Stimulated activated CD8-positive, alpha-beta memory T cell treated with anti-CD3 and anti-CD28 coated beads, Interleukin-4, amount 100 ng/mL, for 1 hour (primary cell): ENCODE results near the gene PRR33.

Experiments
- DNase-seq, 2 donors: peaks; one replicate each; pipeline ENCODE4 v3.0.0-alpha.2; 2020; ENCODE audit warnings: low read depth in 2 of 2, low spot score in 1 of 2

The PRR33 gene

GRCh38 chr11:1928470-1928890, 36.8 kb upstream of the PRR33 start:
- DNase-seq, result no peak

DNA sequence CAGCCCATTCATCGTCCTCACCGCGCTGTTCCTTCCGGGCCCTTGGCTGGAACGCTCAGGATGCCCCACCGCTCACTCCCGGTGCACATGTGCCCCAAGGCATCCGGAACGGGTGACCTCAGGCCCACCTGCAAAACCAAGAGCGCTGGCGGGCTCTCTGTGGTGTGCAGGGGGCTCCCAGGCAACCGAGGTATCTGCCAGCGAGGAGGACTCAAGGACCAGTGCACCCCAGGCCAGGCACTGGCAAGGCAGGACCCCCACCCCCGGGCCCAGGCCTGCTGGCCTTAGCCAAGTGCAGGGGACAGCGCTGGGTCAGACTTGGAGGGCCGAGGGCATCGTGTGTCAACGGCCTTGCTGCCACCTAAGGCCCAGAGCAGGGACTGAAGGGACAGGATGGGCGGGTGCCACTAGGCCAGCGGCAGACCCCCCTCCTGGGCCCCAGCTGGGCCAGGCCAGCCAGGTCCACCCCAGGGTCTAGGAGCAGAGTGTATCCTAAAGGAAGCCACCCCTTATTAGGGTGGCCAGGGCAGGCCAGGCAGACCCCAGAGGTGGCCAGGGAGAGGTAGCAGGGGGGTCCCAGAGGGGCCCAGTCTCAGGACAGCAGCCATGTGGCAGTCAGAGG, 36.3 kb upstream of the PRR33 start:
- DNase-seq, result no peak

- no peak for DNase-seq
These were observed 35.5 kb upstream of the PRR33 start for GRCh38 chr11:1927026-1927847.

- DNase-seq, result no peak
These were observed 34.7 kb upstream of the PRR33 start for GRCh38 chr11:1926156-1927025.

GRCh38 chr11:1925373-1926155, 33.9 kb upstream of the PRR33 start:
- no peak for DNase-seq

- DNase-seq, result no peak
These were observed 33.1 kb upstream of the PRR33 start for GRCh38 chr11:1924646-1925372.

DNA sequence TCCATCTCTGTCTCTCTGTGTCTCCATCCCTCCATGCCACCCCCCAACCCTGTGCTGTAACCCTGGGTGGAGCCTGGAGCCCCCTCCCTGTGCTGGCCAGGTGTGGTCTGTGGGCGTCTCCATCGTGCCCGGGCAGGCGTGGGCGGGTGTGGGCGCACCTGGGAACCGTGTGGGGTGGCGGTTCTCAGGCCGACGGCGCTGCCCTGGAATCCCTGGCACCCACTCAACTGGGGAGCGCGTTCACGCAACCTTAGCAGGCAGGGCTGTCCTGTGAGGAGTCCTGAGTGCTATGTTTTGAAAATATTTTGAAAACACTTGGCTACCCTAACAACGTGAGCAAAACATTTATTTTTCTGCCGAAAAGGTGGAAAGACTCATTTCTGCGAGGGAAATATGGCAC, 32.5 kb upstream of the PRR33 start:
- no peak for DNase-seq

GRCh38 chr11:1923201-1923956, 31.7 kb upstream of the PRR33 start:
- no peak for DNase-seq

DNA sequence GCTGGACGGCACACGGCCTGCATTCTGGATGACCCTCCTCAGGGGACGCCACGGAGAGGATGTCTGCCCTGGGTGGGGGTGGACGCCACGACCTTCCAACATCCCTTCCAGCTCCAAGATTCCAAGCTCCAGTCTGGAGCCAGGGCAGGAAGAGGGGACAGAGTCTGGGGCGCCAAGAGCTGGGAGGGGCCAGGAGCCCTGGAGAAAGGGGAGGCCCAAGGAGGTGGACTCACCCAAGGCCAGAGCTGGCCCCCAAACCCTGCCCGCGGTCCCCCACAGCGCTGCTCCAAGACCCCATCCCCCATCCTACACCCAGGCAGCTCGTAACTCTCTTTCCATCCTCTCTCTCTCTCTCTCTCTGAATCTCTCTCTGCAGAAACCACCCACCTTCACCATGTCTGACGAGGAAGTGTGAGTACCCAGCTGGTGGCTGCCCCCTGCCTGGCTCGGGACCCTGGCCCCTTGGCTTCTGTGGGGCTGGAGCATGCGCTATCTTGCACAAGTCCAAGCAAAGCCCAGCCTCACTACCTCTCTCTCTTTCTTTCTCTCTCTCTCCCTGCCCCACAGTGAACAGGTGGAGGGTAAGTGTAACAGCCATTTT, 30.9 kb upstream of the PRR33 start:
- no peak for DNase-seq

DNA sequence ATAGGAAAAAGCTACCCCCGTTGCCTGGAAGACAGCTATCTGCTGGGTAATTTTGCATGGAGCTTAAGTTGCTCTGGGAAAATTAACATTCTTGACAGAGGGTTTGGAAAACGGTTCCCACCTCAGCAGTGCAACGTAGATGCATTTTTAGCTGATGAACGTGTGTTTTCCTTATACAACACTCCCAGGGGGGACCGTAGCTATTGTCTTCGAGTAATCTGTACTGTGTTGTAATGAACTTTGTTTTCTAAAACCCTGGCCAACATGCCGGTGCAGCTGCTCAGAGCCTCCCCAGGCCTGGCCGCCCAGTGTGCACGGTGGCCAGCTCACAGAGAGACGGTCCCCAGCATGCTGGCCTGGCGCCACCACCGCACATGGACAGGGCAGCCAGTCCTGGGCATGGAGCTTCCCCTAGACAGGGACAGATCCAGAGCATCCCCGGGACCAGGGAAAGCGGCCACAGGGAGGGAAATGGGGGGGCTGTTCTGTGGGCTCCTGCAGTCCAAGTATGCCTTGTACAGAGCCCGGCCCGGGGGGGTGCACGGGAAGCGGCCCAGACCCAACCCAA, 30.0 kb upstream of the PRR33 start:
- no peak for DNase-seq

GRCh38 chr11:1920909-1921573, 29.3 kb upstream of the PRR33 start:
- DNase-seq, result no peak

DNA sequence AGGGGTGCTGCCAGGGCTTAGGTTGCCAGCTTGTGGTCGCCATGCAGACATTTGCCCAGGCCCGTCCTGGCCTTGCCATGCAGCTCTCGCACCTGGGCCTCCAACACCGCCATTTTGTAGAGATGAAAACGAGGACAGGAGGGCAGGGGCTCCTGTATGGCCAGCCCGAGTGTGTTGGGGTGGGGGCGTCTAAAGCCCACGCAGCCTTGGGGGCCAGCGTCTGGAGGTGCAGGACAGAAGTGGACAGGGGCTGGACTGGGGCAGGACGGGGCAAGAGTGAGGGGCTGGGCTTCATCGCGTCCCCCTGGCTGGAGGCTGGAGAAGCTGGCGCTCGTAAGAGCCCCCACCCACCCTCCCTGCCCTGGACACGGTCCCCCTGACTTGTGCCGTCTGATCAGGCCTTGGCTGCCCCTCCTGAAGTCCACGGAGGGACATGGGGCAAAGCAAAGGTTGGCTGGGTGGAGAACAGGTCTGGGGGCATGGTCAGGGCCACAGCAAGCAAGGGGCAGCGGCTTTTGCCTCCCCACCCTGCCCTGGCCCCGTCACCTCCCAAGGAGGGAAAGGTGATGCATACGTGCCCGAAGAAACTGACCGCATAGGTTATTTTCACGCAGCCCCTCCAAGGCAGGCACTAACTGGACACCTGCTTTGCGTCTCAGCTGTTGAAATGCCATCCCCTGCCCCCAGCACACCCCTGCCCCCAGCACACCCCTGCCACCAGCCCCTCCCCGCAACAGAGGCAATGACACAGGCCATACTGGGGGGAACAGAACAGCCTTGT, 28.6 kb upstream of the PRR33 start:
- DNase-seq, result no peak

DNA sequence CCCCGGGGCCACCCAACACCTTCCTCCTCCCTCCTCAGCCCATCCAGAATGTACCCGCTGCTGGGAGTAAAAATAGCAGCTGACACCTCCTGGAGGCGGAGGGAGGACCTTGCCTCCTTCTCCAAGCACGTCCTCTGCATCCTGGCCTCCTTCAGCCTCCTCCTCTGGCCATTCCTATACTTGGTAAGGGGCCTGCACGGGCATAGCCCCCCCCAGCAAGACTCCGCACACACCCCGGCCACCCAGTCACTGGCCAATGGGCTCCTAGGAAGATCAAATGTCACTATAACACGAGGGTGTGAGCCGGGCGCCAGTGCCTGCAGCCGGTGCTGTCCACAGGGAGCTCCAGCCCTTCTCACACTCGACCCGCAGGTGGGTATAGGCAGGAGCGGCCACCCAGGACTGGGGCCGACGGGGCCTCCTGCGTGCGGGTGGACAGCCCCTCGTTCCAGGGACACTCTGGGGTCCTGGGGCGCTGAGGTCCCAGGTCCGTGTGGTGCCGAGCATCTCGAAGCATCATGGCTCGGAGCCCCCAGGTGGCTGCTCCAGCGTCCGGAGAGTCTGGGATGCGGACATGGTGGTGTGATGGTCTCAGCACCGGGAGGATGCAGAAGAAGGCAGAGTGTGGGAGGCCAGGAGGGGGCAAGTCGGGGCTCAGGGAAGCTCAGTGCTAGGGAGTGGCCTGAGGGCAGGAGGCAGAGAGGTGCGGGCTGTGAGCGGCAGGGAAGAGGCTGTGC, 27.9 kb upstream of the PRR33 start, which contains the start of gene TNNT3:
Gene TNNT3 (plus strand): TSS at position 313 of the 737 bp plus-strand sequence. CDS start 3,172 bp downstream, outside the sequence.
- DNase-seq, result no peak

GRCh38 chr11:1918436-1919315, 27.0 kb upstream of the PRR33 start:
- DNase-seq, result no peak

DNA sequence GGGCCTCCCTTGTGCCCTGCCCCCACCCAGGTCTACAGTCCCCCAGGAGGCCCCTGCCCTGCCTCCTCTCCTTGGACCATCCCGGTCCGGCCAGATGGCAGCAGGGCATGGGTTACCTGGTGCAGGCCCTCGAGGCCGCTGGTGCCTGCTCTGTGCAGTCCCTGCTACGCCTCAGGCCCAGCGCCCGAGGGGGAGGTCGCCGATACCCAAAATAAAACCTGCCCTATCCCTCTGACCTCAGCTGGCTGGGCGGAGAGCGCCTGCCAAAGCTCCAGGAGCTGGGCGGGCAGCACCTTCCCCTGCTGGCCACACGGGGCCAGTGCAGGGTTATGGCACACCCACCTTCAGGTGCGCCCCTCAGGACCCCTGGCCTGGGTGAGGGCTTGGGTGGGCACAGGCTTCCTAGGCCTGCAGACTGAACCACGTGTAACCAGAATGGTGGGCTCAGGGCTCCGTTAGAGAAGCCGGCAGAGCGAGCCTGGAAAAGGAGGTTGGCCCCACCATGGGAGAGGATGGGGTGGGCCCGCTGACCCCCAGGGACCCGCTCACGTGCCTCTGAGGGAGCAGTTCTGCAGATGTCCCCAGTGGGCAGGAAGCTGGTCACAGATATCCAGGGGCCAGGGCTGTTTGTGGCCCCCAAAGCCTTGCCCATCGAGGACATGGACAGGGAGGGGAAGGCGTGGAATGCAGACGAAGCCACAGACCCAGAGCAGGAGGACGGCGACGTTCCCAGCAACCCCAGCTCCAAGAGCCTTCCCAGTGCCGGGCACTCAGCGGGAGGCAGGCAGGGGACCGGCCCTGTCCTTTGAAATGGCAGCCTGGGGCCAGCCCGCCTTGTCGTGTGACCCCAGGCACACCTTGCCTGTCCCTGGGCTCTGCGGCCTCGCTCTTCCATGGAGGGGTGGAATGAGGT, 26.1 kb upstream of the PRR33 start:
- no peak for DNase-seq
